Embryonic facial prominence (tissue), 1 donor: ENCODE results near the gene FOSB.

ENCODE experiments used
- DNase-seq: peaks from one replicate; pipeline ENCODE4 v3.0.0-alpha.2; 2016; ENCODE audit errors: extremely low spot score

FOSB gene

GRCh38 chr19:45442778-45443461 lies 24.9 kb upstream of the FOSB start:
- DNase-seq: no peak

GRCh38 chr19:45443462-45444317 lies 24.1 kb upstream of the FOSB start:
- DNase-seq: no peak

- DNase-seq: no peak
Observed at GRCh38 chr19:45444318-45445041, 23.3 kb upstream of the FOSB start.

GRCh38 chr19:45445139-45445538 lies 22.7 kb upstream of the FOSB start:
- no peak for DNase-seq

- DNase-seq: no peak
Observed at GRCh38 chr19:45446295-45446694, 21.5 kb upstream of the FOSB start.

GRCh38 chr19:45446944-45447343 lies 20.9 kb upstream of the FOSB start:
- DNase-seq: no peak

- DNase-seq: no peak
Observed at GRCh38 chr19:45448425-45448756, 19.4 kb upstream of the FOSB start.

- DNase-seq: no peak
Observed at GRCh38 chr19:45448887-45449299, 18.9 kb upstream of the FOSB start.

GRCh38 chr19:45450012-45450333 lies 17.8 kb upstream of the FOSB start:
- no peak for DNase-seq

- no peak for DNase-seq
Observed at GRCh38 chr19:45451131-45451849, 16.5 kb upstream of the FOSB start.

GRCh38 chr19:45451850-45452387 lies 15.9 kb upstream of the FOSB start:
- no peak for DNase-seq

- DNase-seq: no peak
Observed at GRCh38 chr19:45455707-45456499, 11.9 kb upstream of the FOSB start.

GRCh38 chr19:45456500-45456815 lies 11.3 kb upstream of the FOSB start:
- DNase-seq: no peak

GRCh38 chr19:45457776-45458175 lies 10.0 kb upstream of the FOSB start:
- DNase-seq: no peak

- DNase-seq: no peak
Observed at GRCh38 chr19:45460807-45461347, 6.9 kb upstream of the FOSB start.

GRCh38 chr19:45462174-45462573 lies 5.6 kb upstream of the FOSB start:
- DNase-seq: no peak

- DNase-seq: no peak
Observed at GRCh38 chr19:45463241-45463640, 4.6 kb upstream of the FOSB start.

GRCh38 chr19:45464274-45464673 lies 3.5 kb upstream of the FOSB start:
- DNase-seq: no peak

- no peak for DNase-seq
Observed at GRCh38 chr19:45464852-45465441, 2.8 kb upstream of the FOSB start.

- DNase-seq: no peak
Observed at GRCh38 chr19:45467115-45467455, 711 bp upstream of the FOSB start.
